DOHH2 (cell line): Measurements from ENCODE around the gene SNX20.

Experiments used
- EZH2phosphoT487 ChIP-seq: fragments of 200-600 bp; sonication (generic); IDR thresholded peaks from 2 replicates; pipeline ENCODE4 v1.6.1; 2017; ENCODE audit warnings: borderline replicate concordance, mild to moderate bottlenecking, antibody characterized with exemption, low read length, moderate library complexity, mixed read lengths
- TF ChIP-seq, protein P1 (sequence below): fragments of 200-600 bp; sonication (generic); IDR thresholded peaks from one replicate; pipeline ENCODE4 v1.5.1; 2014; ENCODE audit warnings: antibody characterized with exemption, mild to moderate bottlenecking, low read depth, low read length; ENCODE audit not compliant: poor library complexity, severe bottlenecking

DNA sequence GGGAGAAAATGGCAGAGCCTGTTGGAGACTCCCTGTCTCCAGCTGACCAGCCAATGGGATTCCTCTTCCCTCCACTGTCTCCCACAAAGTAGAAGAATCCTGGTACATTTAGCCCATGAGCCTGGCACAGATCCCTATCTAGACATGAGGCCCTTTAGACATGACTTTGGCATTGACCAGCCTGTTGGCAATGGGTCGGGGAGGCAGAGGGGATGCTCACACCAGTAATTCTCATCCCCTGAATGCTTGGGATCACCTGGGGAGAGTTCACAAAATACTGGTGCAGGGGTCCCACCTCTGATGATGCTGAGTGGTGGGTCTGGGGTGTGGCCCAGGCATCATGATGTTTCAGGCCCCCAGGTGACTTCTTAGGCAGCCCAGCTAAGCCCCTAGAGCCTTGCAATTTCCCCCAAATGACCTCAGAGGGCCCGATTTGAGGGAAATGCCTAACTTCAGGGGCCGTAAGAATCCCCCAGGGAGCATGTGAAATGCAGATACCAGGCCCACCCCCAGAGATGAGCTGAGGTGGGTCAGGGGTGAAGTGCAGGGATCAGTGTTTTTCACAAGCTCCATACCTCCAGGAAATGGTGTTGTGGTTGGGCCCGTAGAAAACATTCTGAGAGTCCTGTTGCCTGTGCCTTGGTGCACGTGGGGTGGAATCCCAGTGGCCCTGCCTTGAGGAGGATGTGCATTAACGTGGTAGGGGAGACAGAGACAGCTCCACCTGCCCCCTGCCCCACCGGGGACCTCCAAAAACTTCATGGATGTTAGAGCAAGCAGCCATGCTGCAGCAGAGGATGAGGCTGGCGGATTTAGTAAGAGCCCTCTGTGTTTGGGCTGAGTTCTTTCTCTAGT lies 42.1 kb downstream of the SNX20 start:
- TF ChIP-seq, protein P1, sequence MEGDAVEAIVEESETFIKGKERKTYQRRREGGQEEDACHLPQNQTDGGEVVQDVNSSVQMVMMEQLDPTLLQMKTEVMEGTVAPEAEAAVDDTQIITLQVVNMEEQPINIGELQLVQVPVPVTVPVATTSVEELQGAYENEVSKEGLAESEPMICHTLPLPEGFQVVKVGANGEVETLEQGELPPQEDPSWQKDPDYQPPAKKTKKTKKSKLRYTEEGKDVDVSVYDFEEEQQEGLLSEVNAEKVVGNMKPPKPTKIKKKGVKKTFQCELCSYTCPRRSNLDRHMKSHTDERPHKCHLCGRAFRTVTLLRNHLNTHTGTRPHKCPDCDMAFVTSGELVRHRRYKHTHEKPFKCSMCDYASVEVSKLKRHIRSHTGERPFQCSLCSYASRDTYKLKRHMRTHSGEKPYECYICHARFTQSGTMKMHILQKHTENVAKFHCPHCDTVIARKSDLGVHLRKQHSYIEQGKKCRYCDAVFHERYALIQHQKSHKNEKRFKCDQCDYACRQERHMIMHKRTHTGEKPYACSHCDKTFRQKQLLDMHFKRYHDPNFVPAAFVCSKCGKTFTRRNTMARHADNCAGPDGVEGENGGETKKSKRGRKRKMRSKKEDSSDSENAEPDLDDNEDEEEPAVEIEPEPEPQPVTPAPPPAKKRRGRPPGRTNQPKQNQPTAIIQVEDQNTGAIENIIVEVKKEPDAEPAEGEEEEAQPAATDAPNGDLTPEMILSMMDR, result no peak
- TF ChIP-seq EZH2phosphoT487, result no peak
